HepG2 (cell line): ENCODE measurements around the gene SPOCD1.

Experiments used
- MTF1 ChIP-seq: sonication (generic); formaldehyde crosslinking; IDR thresholded peaks from 2 replicates; pipeline ENCODE4 v1.5.0; 2020; ENCODE audit warnings: missing genetic modification reagents
- POLR2AphosphoS2 ChIP-seq: IDR thresholded peaks from 2 replicates; pipeline ENCODE4 v1.6.1; 2011; ENCODE audit warnings: low read depth, low read length, improper control_type of control experiment
- TRIM24 ChIP-seq: sonication (generic); formaldehyde crosslinking; IDR thresholded peaks from 2 replicates; pipeline ENCODE4 v1.8.0; 2022; ENCODE audit warnings: mild to moderate bottlenecking, missing genetic modification reagents
- ZNF225 ChIP-seq: sonication (generic); formaldehyde crosslinking; IDR thresholded peaks from 2 replicates; pipeline ENCODE4 v1.4.0; 2020; ENCODE audit warnings: mild to moderate bottlenecking, missing genetic modification reagents
- TF ChIP-seq, protein P1 (sequence below), 2 experiments: sonication (generic) in 1 of 2; formaldehyde crosslinking in 1 of 2; IDR thresholded peaks; 2 replicates each; pipeline versions ENCODE4 v1.5.1 to v1.6.1; 2011 to 2020; ENCODE audit warnings: borderline replicate concordance in 1 of 2, low read depth in 1 of 2, low read length in 1 of 2, mild to moderate bottlenecking in 1 of 2, missing genetic modification reagents in 1 of 2, moderate library complexity in 1 of 2

DNA sequence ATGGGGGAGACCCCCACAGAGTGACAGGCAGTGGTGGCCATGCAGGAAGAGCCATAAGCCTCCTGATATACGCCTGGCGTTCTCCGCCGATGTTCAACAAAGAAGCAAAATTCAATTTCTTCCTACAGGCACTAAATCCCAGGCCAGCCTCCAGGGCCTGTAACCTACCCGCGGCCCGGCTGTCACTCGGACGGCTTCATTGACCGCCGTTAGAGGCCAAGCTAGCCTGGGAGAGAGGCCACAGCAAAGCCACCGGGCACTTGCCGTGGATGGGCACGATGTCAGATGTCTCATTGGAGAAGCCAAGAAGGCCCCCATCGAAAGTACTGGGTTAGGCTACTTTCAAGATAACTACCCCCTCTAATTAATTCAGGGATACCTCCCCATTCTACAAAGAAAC lies 61.4 kb downstream of the SPOCD1 start:
- no peak for TF ChIP-seq TRIM24 (CRISPR knock-in tag)
- TF ChIP-seq ZNF225 (CRISPR knock-in tag), result no peak
- no peak for TF ChIP-seq MTF1 (CRISPR knock-in tag)
- TF ChIP-seq, protein P1, sequence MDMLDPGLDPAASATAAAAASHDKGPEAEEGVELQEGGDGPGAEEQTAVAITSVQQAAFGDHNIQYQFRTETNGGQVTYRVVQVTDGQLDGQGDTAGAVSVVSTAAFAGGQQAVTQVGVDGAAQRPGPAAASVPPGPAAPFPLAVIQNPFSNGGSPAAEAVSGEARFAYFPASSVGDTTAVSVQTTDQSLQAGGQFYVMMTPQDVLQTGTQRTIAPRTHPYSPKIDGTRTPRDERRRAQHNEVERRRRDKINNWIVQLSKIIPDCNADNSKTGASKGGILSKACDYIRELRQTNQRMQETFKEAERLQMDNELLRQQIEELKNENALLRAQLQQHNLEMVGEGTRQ (IDR thresholded peaks at IDR 0.05; ENCODE audit: low read depth, low read length), result no peak
- TF ChIP-seq, protein P1 (CRISPR knock-in tag; IDR thresholded peaks at IDR 0.05; ENCODE audit: borderline replicate concordance), result no peak
- TF ChIP-seq POLR2AphosphoS2, result no peak
